Activated CD4-positive, alpha-beta T cell treated with anti-CD3 and anti-CD28 coated beads for 24 hours (primary cell): Measurements from ENCODE around the gene FAM9A.
"Not testable (repeated sequence)": the region's sequence is repeated elsewhere in the genome, so short reads cannot be mapped to it uniquely, and the experiment has no call there.

Experiments
- DNase-seq, 2 donors: peaks; one replicate each; pipeline ENCODE4 v3.0.0-alpha.2; 2020; ENCODE audit warnings: low read depth in 2 of 2

FAM9A gene

GRCh38 chrX:8803326-8803725 lies 2.1 kb upstream of the FAM9A start:
- no peak for DNase-seq

DNA sequence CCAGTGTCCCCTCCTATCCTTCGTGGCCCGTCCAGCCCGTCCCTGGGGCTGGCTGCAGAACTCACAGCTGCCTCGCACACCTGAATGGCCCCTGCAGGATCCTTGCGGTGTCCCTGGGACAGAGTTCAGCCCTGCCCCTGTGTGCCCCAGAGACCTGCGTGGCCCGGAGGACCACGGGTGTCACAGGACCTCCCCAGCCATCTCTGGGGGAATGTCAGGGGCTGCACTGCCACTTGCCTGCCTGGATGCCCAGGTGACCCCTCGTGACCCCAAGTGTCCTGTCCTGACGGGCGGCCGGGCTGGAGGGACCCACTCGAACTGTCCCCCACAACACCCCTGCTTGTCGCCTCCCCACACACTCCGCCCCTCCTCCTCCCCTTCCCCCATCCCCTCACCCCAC lies 832 bp downstream of the FAM9A start:
- DNase-seq: not testable (repeated sequence)

DNA sequence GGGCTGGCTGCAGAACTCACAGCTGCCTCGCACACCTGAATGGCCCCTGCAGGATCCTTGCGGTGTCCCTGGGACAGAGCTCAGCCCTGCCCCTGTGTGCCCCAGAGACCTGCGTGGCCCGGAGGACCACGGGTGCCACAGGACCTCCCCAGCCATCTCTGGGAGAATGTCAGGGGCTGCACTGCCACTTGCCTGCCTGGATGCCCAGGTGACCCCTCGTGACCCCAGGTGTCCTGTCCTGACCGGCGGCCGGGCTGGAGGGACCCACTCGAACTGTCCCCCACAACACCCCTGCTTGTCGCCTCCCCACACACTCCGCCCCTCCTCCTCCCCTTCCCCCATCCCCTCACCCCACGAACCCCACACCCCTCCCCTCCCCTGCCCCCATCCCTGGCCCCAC lies 1.9 kb downstream of the FAM9A start:
- DNase-seq: not testable (repeated sequence)

- not testable (repeated sequence) for DNase-seq
Measured at GRCh38 chrX:8798702-8799101, 2.5 kb downstream of the FAM9A start.

GRCh38 chrX:8787119-8787518 lies 14.1 kb downstream of the FAM9A start:
- DNase-seq: not testable (repeated sequence)

DNA sequence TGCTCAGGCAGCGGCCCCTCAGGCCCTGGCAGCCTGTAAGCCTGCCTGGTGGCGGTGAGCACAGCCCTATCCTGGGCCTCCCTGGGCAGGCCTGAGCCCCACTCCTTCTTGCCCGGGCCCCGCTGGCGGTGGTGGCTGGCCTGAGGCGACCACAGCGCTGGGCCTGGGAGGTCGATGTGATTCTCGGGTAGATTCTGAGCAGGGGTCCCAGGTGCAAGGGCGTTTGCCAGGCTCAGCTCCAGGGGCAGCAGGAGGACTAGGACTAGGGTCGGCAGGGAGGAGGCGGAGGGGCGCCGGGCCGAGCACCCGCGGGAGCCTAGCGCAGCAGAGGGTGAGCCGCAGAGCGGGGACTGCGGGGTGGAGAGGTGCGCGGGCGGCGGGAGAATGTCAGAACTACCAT lies 17.0 kb downstream of the FAM9A start:
- DNase-seq: no peak

DNA sequence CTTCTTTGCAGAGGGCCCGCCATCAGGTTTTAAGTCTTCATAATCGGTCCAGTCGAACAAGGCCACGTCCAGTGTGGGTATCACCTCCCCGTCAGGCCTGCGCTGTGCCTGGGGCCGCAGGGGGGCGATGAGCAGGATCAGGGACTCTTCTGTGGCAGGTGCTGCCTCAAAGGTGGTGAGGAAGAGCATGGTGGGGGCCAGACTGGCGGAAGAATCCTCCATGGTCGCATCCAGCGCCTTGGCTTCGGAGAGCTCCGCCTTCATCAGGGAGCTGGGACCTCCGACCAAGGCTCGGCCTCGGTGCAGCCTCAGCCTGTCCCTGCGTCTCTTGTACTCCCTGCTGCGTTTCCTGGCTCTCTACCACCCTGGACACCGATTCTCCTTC lies 17.5 kb downstream of the FAM9A start:
- no peak for DNase-seq

DNA sequence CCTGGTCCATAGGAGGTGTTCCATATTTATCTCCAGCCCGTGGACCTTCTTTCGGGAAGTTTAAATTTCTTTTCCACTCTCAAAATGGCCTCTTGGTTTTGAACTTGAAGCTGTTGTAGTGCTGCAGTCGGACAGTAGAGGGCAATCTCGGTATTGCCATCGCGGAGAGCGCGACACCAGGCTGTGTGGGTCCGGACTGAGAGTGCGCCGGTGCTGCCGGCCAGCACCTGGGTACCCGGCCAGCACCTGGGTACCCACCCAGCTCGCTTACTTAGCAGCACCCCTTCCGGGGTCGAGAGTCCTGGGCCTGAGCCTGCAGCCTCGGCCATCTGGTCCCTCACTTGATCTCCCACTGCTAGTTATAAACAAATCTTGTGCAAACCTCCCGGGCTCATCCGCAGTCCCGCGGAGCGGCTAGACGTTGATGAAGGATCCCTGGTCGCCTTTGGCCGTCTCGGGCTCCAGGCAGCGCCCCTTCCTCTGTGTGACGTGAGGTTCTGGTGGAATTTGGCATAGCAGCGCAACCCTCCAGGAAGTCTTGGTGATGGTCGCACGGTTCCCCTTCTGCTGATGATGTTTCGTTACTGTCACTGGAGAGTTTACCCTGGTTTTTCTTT lies 18.0 kb downstream of the FAM9A start:
- DNase-seq: peak; percentile 1 to 23

DNA sequence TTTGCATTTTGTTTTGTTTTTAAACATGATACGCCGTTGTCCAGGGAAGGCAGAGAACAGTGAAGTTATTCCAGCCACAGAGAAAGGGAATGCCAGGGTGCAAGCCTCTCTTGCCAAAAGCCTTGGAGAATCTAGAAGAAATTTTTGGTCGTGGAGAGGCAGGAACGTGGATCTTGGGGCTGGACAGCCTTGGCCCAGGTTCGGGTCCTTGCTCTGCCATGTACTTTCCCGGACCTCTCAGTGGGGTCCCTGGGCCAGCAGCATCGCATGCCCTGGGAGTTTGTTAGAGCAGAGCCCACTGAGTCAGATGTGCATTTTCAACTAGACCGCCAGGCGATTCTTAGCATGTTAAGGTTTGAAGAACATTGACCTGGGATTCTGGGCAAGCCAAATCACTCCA lies 18.6 kb downstream of the FAM9A start:
- DNase-seq: no peak

GRCh38 chrX:8781921-8782320 lies 19.3 kb downstream of the FAM9A start:
- not testable (repeated sequence) for DNase-seq

GRCh38 chrX:8773117-8773516 lies 28.1 kb downstream of the FAM9A start:
- no peak for DNase-seq

DNA sequence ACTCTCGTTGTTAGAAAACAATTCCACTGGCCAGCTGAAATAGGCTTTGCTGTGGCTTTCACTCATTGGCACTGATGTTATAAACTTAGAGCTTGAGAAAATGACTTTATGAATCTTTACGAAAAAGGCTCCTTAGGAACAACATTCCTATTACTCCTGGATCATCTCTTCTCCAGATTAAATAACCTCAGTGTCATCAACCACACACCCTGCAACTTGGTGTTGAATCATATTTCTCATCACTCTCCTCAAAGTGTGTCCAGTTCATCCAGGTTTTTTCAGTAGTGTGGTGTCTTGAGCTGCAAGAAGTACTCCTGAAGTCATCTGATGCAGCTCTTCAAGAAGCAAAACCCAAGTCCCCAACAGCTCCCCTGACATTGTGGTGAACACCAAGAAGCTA lies 41.2 kb downstream of the FAM9A start:
- no peak for DNase-seq

- not testable (repeated sequence) for DNase-seq
Measured at GRCh38 chrX:8758706-8759105, 42.5 kb downstream of the FAM9A start.

DNA sequence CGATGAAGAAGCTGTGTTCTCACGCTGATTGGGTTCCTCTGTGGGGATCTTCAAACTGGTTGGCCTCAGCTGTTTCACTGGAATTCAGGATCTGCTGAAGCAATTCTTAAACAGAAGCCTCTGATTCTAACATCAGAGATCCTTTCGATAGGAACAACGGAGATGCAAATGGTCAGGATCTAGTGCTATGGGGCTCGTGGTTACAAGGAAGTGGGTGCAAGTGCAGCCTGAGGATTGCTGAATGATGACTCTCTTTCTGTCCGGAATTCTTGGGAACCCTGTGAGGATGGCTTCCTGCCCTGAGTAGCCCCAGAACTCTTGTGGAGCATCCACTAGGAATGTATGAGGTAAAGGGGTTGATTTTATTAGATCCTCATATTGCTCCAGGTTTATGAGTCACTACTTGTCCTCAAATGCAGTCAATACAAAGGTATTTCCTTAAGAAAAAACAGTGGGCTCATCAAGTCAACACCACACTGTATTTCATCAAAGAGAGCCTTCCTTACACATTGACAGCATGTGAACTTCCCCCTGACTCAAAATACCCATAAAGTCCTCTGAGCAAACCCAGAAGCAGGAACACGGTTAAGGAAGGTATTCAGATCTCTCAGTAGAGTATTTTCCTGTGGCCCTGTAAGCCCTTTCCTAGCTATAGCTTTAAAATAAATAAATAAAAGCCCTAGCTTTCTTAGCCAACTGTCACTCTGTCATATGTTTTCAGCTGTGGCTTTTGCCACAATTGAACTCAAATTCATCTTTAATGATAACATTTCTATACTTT lies 43.4 kb downstream of the FAM9A start:
- not testable (repeated sequence) for DNase-seq

GRCh38 chrX:8755813-8756212 lies 45.4 kb downstream of the FAM9A start:
- DNase-seq: no peak

DNA sequence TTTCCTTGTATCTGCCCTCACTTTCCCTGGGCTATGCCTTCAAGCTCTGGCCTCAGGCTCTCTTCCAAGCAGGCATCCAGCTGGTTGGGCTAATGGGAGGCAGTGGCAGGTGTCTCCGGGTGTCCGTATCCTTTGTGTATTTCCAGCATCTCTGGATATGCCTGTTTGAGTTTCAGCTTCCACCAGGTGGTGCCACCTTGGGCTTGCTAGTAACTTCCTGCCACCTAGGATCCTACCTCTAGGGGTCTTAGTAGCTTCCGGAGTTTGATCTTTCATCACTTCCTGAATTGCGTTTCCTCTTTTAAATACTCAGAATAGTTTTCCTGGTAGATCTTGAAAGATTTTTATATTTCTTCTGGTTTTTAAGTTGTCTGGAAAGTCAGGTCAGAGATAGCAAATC lies 46.1 kb downstream of the FAM9A start:
- no peak for DNase-seq

DNA sequence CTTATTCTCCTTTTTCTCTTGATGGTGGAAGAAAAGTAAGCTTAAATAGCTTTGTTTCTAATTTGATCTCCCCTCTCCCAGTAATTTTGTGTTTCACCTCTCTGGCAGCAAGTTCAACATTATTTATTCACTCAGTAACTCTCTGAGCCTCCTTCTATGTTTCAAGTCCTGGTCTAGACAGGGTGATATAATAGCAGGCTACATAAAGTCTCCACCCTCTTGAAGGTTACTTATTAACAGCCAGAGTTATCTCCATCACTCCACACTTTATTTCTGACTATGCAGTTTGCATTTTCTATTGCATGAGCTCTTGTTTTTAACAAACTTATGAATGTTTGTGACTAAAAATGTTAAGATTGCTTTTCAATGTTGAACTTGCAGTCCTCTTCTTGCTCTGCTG lies 51.5 kb downstream of the FAM9A start:
- no peak for DNase-seq

DNA sequence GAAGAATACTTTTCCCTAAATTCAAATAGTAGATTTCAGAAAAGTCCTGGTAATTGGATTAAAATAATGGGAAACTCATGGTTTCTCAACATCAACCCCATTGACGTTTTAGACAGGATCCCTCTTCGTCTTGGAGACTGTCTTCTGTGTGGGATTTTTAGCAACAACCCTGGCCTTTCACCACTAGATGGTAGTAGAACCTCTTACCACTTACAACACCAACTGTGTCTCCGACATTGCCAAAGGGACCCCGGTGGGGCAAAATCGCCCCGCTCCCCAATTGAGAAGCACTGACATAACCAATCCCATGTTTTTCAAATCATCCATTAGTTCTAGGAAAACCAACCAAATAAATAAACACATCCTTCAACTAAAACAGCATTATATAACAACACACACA lies 52.3 kb downstream of the FAM9A start:
- DNase-seq: no peak

DNA sequence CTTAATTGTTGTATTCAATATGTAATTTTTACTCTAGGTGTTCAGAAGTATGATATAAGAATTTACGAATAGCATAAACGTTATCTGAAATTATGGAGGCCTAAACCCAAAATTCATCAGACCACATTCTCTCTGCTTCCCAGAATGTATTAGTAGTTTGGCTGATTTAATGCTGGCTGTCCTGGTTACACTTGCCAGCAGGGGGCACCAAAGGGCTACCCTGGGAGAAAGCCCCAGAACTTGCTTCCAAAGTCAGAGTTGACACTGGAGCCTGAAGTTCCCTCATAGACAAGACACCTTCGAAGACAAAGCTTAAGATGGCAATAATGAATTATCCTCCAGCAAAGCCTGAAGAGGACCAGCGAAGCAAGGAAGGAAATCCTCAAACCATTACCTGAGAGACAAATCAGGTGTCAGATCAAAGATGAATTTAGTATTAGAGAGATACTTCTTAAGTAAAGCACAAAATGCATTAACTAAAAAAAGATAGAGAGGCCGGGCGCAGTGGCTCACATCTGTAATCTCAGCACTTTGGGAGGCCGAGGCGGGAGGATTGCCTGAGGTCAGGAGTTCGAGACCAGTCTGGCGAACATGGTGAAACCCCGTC lies 58.0 kb downstream of the FAM9A start:
- DNase-seq: peak; percentile 43 to 53

DNA sequence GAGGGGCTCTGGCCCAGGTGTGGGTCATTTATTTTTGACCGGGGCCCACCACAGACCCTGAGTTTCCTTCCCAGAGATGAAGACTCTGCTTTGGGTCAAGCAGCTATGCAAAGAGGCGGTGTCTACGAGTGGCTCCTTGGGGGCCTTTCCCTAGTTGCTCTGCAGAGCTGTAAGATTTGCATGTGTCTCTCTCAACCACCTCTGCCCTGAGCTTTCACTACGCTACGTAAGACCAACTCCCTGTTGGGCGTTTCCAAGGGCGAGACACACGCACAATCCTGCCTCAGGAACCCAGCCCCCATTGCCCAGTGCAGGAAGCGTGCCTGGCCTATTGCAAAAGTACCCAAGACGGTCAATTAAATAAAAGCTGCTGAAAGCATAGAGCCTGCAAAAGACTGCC lies 59.2 kb downstream of the FAM9A start:
- no peak for DNase-seq
